HG03575 (cell line): ENCODE measurements around the gene RRAS2.
"Not testable (repeated sequence)": the region's sequence is repeated elsewhere in the genome, so short reads cannot be mapped to it uniquely, and the experiment has no call there.

Source experiments
- ATAC-seq: cut with Tn5 transposase; IDR thresholded peaks from one replicate; pipeline ENCODE4 v1.9.1; 2021; ENCODE audit not compliant: unreplicated experiment, insufficient number of reproducible peaks, low FRiP score; ENCODE audit errors: extremely low read depth

The RRAS2 gene

GRCh38 chr11:14314127-14314526 lies 44.9 kb downstream of the RRAS2 start:
- no peak for ATAC-seq

GRCh38 chr11:14312736-14313438 lies 46.1 kb downstream of the RRAS2 start:
- no peak for ATAC-seq

GRCh38 chr11:14310679-14311078 lies 48.3 kb downstream of the RRAS2 start:
- no peak for ATAC-seq

- no peak for ATAC-seq
These were observed 49.4 kb downstream of the RRAS2 start for GRCh38 chr11:14309425-14310192.

- no peak for ATAC-seq
These were observed 50.0 kb downstream of the RRAS2 start for GRCh38 chr11:14308897-14309387.

- no peak for ATAC-seq
These were observed 50.7 kb downstream of the RRAS2 start for GRCh38 chr11:14308114-14308896.

- no peak for ATAC-seq
These were observed 52.5 kb downstream of the RRAS2 start for GRCh38 chr11:14306481-14306880.

- ATAC-seq, result no peak
These were observed 53.3 kb downstream of the RRAS2 start for GRCh38 chr11:14305649-14306048.

GRCh38 chr11:14304601-14305000 lies 54.4 kb downstream of the RRAS2 start:
- ATAC-seq, result no peak

GRCh38 chr11:14300661-14301304 lies 58.2 kb downstream of the RRAS2 start:
- no peak for ATAC-seq

- ATAC-seq, result no peak
These were observed 59.1 kb downstream of the RRAS2 start for GRCh38 chr11:14299921-14300320.

- no peak for ATAC-seq
These were observed 68.6 kb downstream of the RRAS2 start for GRCh38 chr11:14290422-14290821.

- ATAC-seq, result no peak
These were observed 70.6 kb downstream of the RRAS2 start for GRCh38 chr11:14288189-14288935.

GRCh38 chr11:14278869-14279268 lies 80.1 kb downstream of the RRAS2 start:
- ATAC-seq, result not testable (repeated sequence)

GRCh38 chr11:14275076-14275475 lies 83.9 kb downstream of the RRAS2 start:
- no peak for ATAC-seq

- ATAC-seq, result no peak
These were observed 85.1 kb downstream of the RRAS2 start for GRCh38 chr11:14273895-14274294.

GRCh38 chr11:14270690-14271542 lies 88.1 kb downstream of the RRAS2 start:
- no peak for ATAC-seq
